GM19468 (cell line): ENCODE data around the gene CNTNAP2.
"Not testable (repeated sequence)": the region's sequence is repeated elsewhere in the genome, so short reads cannot be mapped to it uniquely, and the experiment has no call there.

Source experiments
- ATAC-seq: cut with Tn5 transposase; IDR thresholded peaks from one replicate; pipeline ENCODE4 v1.9.1; 2021; ENCODE audit warnings: mild to moderate bottlenecking, moderate library complexity, moderate number of reproducible peaks; ENCODE audit not compliant: unreplicated experiment; ENCODE audit errors: extremely low read depth

The CNTNAP2 gene

GRCh38 chr7:147731311-147731710, 1614.7 kb downstream of the CNTNAP2 start:
- no peak for ATAC-seq

- ATAC-seq = not testable (repeated sequence)
Measured at GRCh38 chr7:147737559-147738214, 1621.1 kb downstream of the CNTNAP2 start.

GRCh38 chr7:147742301-147742700, 1625.7 kb downstream of the CNTNAP2 start:
- no peak for ATAC-seq

- ATAC-seq = no peak
Measured at GRCh38 chr7:147756300-147756699, 1639.7 kb downstream of the CNTNAP2 start.

- no peak for ATAC-seq
Measured at GRCh38 chr7:147759327-147759943, 1642.8 kb downstream of the CNTNAP2 start.

GRCh38 chr7:147765301-147765700, 1648.7 kb downstream of the CNTNAP2 start:
- ATAC-seq = no peak

- ATAC-seq = no peak
Measured at GRCh38 chr7:147771344-147771743, 1654.7 kb downstream of the CNTNAP2 start.

GRCh38 chr7:147774461-147774860, 1657.9 kb downstream of the CNTNAP2 start:
- ATAC-seq = no peak

- ATAC-seq = no peak
Measured at GRCh38 chr7:147775516-147776284, 1659.1 kb downstream of the CNTNAP2 start.

- ATAC-seq = no peak
Measured at GRCh38 chr7:147777309-147777708, 1660.7 kb downstream of the CNTNAP2 start.

- no peak for ATAC-seq
Measured at GRCh38 chr7:147779949-147780348, 1663.3 kb downstream of the CNTNAP2 start.

- no peak for ATAC-seq
Measured at GRCh38 chr7:147796581-147796980, 1680.0 kb downstream of the CNTNAP2 start.

GRCh38 chr7:147798001-147798400, 1681.4 kb downstream of the CNTNAP2 start:
- no peak for ATAC-seq

- ATAC-seq = not testable (repeated sequence)
Measured at GRCh38 chr7:147801762-147802161, 1685.2 kb downstream of the CNTNAP2 start.

GRCh38 chr7:147803151-147803550, 1686.5 kb downstream of the CNTNAP2 start:
- ATAC-seq = no peak

- ATAC-seq = no peak
Measured at GRCh38 chr7:147803606-147804005, 1687.0 kb downstream of the CNTNAP2 start.

GRCh38 chr7:147804032-147804431, 1687.4 kb downstream of the CNTNAP2 start:
- ATAC-seq = no peak

- ATAC-seq = no peak
Measured at GRCh38 chr7:147805996-147806576, 1689.5 kb downstream of the CNTNAP2 start.

GRCh38 chr7:147809786-147810185, 1693.2 kb downstream of the CNTNAP2 start:
- no peak for ATAC-seq

GRCh38 chr7:147810269-147810668, 1693.7 kb downstream of the CNTNAP2 start:
- ATAC-seq = no peak

GRCh38 chr7:147811923-147812322, 1695.3 kb downstream of the CNTNAP2 start:
- no peak for ATAC-seq
